Natural killer cell (primary cell): ENCODE data around the gene SLC25A26. TPM values are rescaled to one million over a fixed set of nuclear protein-coding genes. Genes with fewer than 3 reads are reported as not detected.

Experiments
- ATAC-seq, 3 donors: fragments of 150-1000 bp in 2 of 3; fragments of 200-7000 bp in 1 of 3; cut with Tn5 transposase; 1 replicate in 1 of 3; 2 replicates in 2 of 3; pipeline ENCODE4 v1.10.0; 2021; ENCODE audit warnings: mild to moderate bottlenecking in 2 of 3, moderate library complexity in 2 of 3
- DNase-seq, 2 donors: peaks; one replicate each; pipeline versions ENCODE4 v3.0.0 to v3.0.0-alpha.2; 2013 to 2021; ENCODE audit warnings: mixed read lengths in 1 of 2
- H3K27ac ChIP-seq: one replicate; pipeline ENCODE4 v1.5.1; 2013; ENCODE audit warnings: mild to moderate bottlenecking, low read length
- H3K27me3 ChIP-seq: one replicate; pipeline ENCODE4 v1.6.1; 2013; ENCODE audit warnings: low read length; ENCODE audit not compliant: control insufficient read depth, insufficient read depth
- H3K36me3 ChIP-seq: one replicate; pipeline ENCODE4 v1.6.1; 2013; ENCODE audit warnings: low read length; ENCODE audit not compliant: control insufficient read depth, insufficient read depth
- H3K4me1 ChIP-seq: one replicate; pipeline ENCODE4 v1.6.1; 2013; ENCODE audit warnings: low read length; ENCODE audit not compliant: control insufficient read depth, insufficient read depth
- H3K4me3 ChIP-seq: one replicate; pipeline ENCODE4 v1.5.1; 2013; ENCODE audit warnings: low read length
- H3K9me3 ChIP-seq: one replicate; pipeline ENCODE4 v1.6.1; 2013; ENCODE audit warnings: low read length; ENCODE audit not compliant: control insufficient read depth, insufficient read depth
- H3K27ac Mint-ChIP-seq, 2 donors: one replicate each; pipeline ENCODE4 v1.8.0; 2022; ENCODE audit warnings: mild to moderate bottlenecking in 2 of 2, mixed read lengths in 2 of 2, moderate library complexity in 1 of 2
- H3K27me3 Mint-ChIP-seq, 2 donors: one replicate each; pipeline ENCODE4 v1.8.0; 2022; ENCODE audit warnings: low read depth in 2 of 2, mixed read lengths in 2 of 2
- H3K36me3 Mint-ChIP-seq: one replicate; pipeline ENCODE4 v1.8.0; 2022; ENCODE audit warnings: mixed read lengths
- H3K4me1 Mint-ChIP-seq, 2 donors: one replicate each; pipeline ENCODE4 v1.8.0; 2022; ENCODE audit warnings: mixed read lengths in 2 of 2
- H3K4me3 Mint-ChIP-seq: one replicate; pipeline ENCODE4 v1.8.0; 2022; ENCODE audit warnings: mild to moderate bottlenecking, moderate library complexity, mixed read lengths
- H3K9me3 Mint-ChIP-seq, 2 donors: one replicate each; pipeline ENCODE4 v1.8.0; 2022; ENCODE audit warnings: mixed read lengths in 2 of 2
- WGBS: methylation state at CpG from one replicate; pipeline ENCODE4 v1.1.7; 2013; ENCODE audit warnings: missing lambda C conversion rate; ENCODE audit not compliant: insufficient coverage; 5-methylcytosine and 5-hydroxymethylcytosine counted together
- intact Hi-C: fragments of 100-400 bp; cut with micrococcal nuclease; formaldehyde crosslinking; loops from one replicate; pipeline ENCODE4 v1.14.2; 2022
- total RNA-seq, 4 donors: library from RNA; stranded (reverse); fragments of 120-200 nt in 1 of 4; gene quantifications; one replicate each; pipeline versions ENCODE4 v1.2.3 to v1.2.4, GENCODE V29; 2013 to 2022
- TF ChIP-seq, protein P1 (sequence below): fragments of 200-600 bp; IDR thresholded peaks from one replicate; pipeline ENCODE4 v1.8.0; 2022; ENCODE audit warnings: antibody characterized with exemption

SLC25A26 gene
- total RNA-seq, 3 donors from 2014 or later (not counting 1 experiment from before 2014, with no cell fraction given): 18.4 to 23.9 (median 23.3) TPM

GRCh38 chr3:66411474-66411873 is 190.7 kb downstream of the SLC25A26 start:
- H3K36me3 Mint-ChIP-seq: no peaks in the 10 kb centered on the region
- H3K27ac ChIP-seq: no peak overlapping the region

DNA sequence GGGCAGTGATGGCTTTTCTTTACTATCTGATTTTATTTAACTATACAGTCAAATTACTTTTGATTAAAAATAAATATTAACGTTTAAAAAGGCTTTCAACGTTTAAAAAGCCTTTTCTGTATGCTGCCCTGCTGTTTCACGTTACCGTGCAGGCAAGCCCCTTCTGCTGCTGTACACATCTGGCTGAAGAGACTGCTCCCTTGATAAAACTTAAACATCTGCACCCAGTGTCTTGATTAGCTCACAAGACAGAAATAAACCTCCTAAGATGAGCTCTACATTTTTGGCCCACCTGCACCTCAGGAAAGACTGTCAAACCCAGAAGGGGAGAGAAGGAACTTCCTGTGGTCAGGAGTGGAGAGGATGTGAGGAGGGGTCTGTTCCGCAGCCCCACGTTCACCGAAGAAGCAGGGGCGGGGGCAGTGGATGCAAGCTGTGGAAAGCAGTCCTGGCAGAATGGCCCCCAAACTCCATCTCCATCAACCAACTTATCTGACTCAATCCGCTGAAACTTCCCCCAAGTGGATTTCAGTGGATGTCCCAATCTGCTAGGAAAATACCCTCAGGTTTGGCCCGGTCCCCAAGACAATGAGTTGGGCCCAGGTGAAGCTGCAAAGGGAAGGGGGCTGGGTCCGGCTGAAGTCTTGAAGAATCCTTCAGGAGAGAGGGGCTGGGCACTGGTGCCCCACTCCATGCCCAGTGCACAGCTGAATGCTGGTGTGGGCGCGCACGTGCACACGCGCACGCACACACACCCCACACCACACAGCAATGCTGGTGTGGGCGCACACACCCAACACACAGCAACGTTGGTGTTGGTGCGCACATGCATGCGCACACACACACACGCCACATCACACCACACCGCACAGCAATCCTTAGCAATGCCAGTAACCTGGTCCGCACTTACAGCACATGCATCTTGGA is 191.4 kb downstream of the SLC25A26 start:
- intact Hi-C loops: no loop called here
- Histone ChIP-seq H3K36me3 (no peaks in the 10 kb centered on the region), H3K9me3 (no peaks in the 10 kb centered on the region), H3K27me3 (no peaks in the 10 kb centered on the region), H3K4me3 (no peak overlapping the region), H3K4me1 (peaks cover 7% of the 10 kb centered on the region), H3K27ac (no peak overlapping the region)
- Mint-ChIP-seq H3K4me1 (no peaks in the 10 kb centered on the region), H3K4me3 (no peak overlapping the region), H3K27me3 (no peaks in the 10 kb centered on the region), H3K27ac (no peak overlapping the region), H3K36me3 (no peaks in the 10 kb centered on the region), H3K9me3 (no peaks in the 10 kb centered on the region)
- TF ChIP-seq, protein P1, sequence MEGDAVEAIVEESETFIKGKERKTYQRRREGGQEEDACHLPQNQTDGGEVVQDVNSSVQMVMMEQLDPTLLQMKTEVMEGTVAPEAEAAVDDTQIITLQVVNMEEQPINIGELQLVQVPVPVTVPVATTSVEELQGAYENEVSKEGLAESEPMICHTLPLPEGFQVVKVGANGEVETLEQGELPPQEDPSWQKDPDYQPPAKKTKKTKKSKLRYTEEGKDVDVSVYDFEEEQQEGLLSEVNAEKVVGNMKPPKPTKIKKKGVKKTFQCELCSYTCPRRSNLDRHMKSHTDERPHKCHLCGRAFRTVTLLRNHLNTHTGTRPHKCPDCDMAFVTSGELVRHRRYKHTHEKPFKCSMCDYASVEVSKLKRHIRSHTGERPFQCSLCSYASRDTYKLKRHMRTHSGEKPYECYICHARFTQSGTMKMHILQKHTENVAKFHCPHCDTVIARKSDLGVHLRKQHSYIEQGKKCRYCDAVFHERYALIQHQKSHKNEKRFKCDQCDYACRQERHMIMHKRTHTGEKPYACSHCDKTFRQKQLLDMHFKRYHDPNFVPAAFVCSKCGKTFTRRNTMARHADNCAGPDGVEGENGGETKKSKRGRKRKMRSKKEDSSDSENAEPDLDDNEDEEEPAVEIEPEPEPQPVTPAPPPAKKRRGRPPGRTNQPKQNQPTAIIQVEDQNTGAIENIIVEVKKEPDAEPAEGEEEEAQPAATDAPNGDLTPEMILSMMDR: no peak
- no peak for ATAC-seq
- no peak for DNase-seq
- 90% methylated on average over 24 of the region's 24 CpGs for WGBS

More at GRCh38 chr3:66411474-66411873, 190.7 kb downstream of the SLC25A26 start:
- intact Hi-C loops: no loop called here
- DNase-seq (no peak), ATAC-seq (no peak)
- Mint-ChIP-seq H3K4me1 (no peaks in the 10 kb centered on the region), H3K4me3 (no peak overlapping the region), H3K9me3 (no peaks in the 10 kb centered on the region), H3K27me3 (no peaks in the 10 kb centered on the region), H3K27ac (no peak overlapping the region)
- Histone ChIP-seq H3K4me3 (no peak overlapping the region), H3K27me3 (no peaks in the 10 kb centered on the region), H3K4me1 (peaks cover 7% of the 10 kb centered on the region), H3K36me3 (no peaks in the 10 kb centered on the region), H3K9me3 (no peaks in the 10 kb centered on the region)
- TF ChIP-seq, protein P1: no peak
- WGBS: 71% methylated on average over 7 of the region's 8 CpGs

- TF ChIP-seq, protein P1: no peak
- H3K27ac Mint-ChIP-seq: no peak overlapping the region
- no peak overlapping the region for H3K4me3 Mint-ChIP-seq
- Histone ChIP-seq H3K27me3 (no peaks in the 10 kb centered on the region), H3K9me3 (no peaks in the 10 kb centered on the region), H3K4me3 (no peak overlapping the region), H3K4me1 (no peaks in the 10 kb centered on the region), H3K36me3 (no peaks in the 10 kb centered on the region), H3K27ac (no peak overlapping the region)
- intact Hi-C loops: no loop called here
- WGBS: 97% methylated on average over 6 of the region's 7 CpGs
- no peaks in the 10 kb centered on the region for H3K27me3 Mint-ChIP-seq
- H3K36me3 Mint-ChIP-seq: no peaks in the 10 kb centered on the region
- peaks cover 0 to 2% of the 10 kb centered on the region in 2 donors for H3K4me1 Mint-ChIP-seq
- no peaks in the 10 kb centered on the region for H3K9me3 Mint-ChIP-seq
- DNase-seq: no peak
- ATAC-seq: no peak
Measured at GRCh38 chr3:66413151-66413751, 192.4 kb downstream of the SLC25A26 start.
